IMR-90 (cell line): ENCODE data around the gene ABI3BP. TPM values are rescaled to one million over a fixed set of nuclear protein-coding genes. Genes with fewer than 3 reads are reported as not detected.

Experiments
- ATAC-seq: fragments of 200-7000 bp; cut with Tn5 transposase; 2 replicates; pipeline ENCODE4 v1.9.1; 2020; ENCODE audit warnings: low read depth, mild to moderate bottlenecking, moderate library complexity
- BruUV-seq: library from RNA; stranded (reverse); fragments of 400-500 nt; replicated peaks from 2 replicates; lab custom pipeline; 2021; lab: Mats Ljungman, UMichigan
- CTCF ChIA-PET: fragments of 300-600 bp; formaldehyde crosslinking; extraction: SDS; loops from one replicate; lab custom pipeline; 2021; ENCODE audit warnings: antibody characterized with exemption; lab: Yijun Ruan, JAX
- POLR2A ChIA-PET: fragments of 300-600 bp; sonication (Branson Sonifier 250); formaldehyde crosslinking; loops from one replicate; lab custom pipeline; 2022; ENCODE audit warnings: antibody characterized with exemption; ENCODE audit not compliant: unreplicated experiment; lab: Charles Lee
- DNase-seq: peaks from one replicate; pipeline ENCODE4 v3.0.0; 2013
- H2AFZ ChIP-seq: replicated peaks from 2 replicates; pipeline ENCODE3; 2013; ENCODE audit warnings: low read length, mild to moderate bottlenecking; ENCODE audit not compliant: poor library complexity
- H2AK5ac ChIP-seq: 2 replicates; pipeline ENCODE4 v1.6.1; 2013; ENCODE audit warnings: low read depth, low read length, inconsistent platforms
- H2AK9ac ChIP-seq: replicated peaks from 2 replicates; pipeline ENCODE3; 2013; ENCODE audit warnings: mild to moderate bottlenecking, low read depth, low read length, moderate library complexity; ENCODE audit not compliant: poor library complexity
- H2BK120ac ChIP-seq: 2 replicates; pipeline ENCODE4 v1.6.1; 2013; ENCODE audit warnings: low read depth, low read length, inconsistent platforms
- H2BK15ac ChIP-seq: 3 replicates; pipeline ENCODE4 v1.6.1; 2013; ENCODE audit warnings: low read depth, low read length, inconsistent platforms
- H2BK20ac ChIP-seq: 2 replicates; pipeline ENCODE4 v1.6.1; 2013; ENCODE audit warnings: low read depth, mild to moderate bottlenecking, inconsistent platforms, low read length, moderate library complexity
- H2BK5ac ChIP-seq: 2 replicates; pipeline ENCODE4 v1.6.1; 2013; ENCODE audit warnings: mild to moderate bottlenecking, low read depth, low read length, inconsistent platforms; ENCODE audit not compliant: poor library complexity, severe bottlenecking
- H3K14ac ChIP-seq: replicated peaks from 2 replicates; pipeline ENCODE4 v1.6.1; 2013; ENCODE audit warnings: low read depth, low read length, inconsistent platforms
- H3K18ac ChIP-seq: 2 replicates; pipeline ENCODE4 v1.6.1; 2013; ENCODE audit warnings: low read depth, low read length, control low read depth
- H3K23ac ChIP-seq: 2 replicates; pipeline ENCODE4 v1.6.1; 2013; ENCODE audit warnings: low read depth, low read length, inconsistent platforms
- H3K27ac ChIP-seq: 2 replicates; pipeline ENCODE4 v1.5.1; 2013; ENCODE audit warnings: mild to moderate bottlenecking, control low read depth, low read length; ENCODE audit not compliant: insufficient read depth
- H3K27me3 ChIP-seq: 2 replicates; pipeline ENCODE4 v1.6.1; 2013; ENCODE audit warnings: low read length; ENCODE audit not compliant: control insufficient read depth, insufficient read depth
- H3K36me3 ChIP-seq: 2 replicates; pipeline ENCODE4 v1.6.1; 2013; ENCODE audit warnings: low read length, mixed read lengths; ENCODE audit not compliant: control insufficient read depth, insufficient read depth
- H3K4ac ChIP-seq: 2 replicates; pipeline ENCODE4 v1.6.1; 2013; ENCODE audit warnings: low read depth, low read length, inconsistent platforms
- H3K4me1 ChIP-seq: 2 replicates; pipeline ENCODE4 v1.6.1; 2013; ENCODE audit warnings: low read length, mixed read lengths; ENCODE audit not compliant: control insufficient read depth, insufficient read depth
- H3K4me2 ChIP-seq: 2 replicates; pipeline ENCODE4 v1.6.1; 2013; ENCODE audit warnings: low read depth, mild to moderate bottlenecking, control low read depth, low read length, moderate library complexity
- H3K4me3 ChIP-seq: 2 replicates; pipeline ENCODE4 v1.5.1; 2013; ENCODE audit warnings: low read depth, mild to moderate bottlenecking, control low read depth, low read length, moderate library complexity; ENCODE audit not compliant: insufficient read depth
- H3K56ac ChIP-seq: 2 replicates; pipeline ENCODE4 v1.6.1; 2013; ENCODE audit warnings: low read length, inconsistent platforms; ENCODE audit not compliant: insufficient read depth; ENCODE audit errors: extremely low read depth
- H3K79me1 ChIP-seq, 2 experiments: 2 replicates each; pipeline ENCODE4 v1.6.1; 2013; ENCODE audit warnings: low read length in 2 of 2, inconsistent platforms in 1 of 2, low read depth in 1 of 2
- H3K9ac ChIP-seq: 2 replicates; pipeline ENCODE4 v1.6.1; 2013; ENCODE audit warnings: low read depth, low read length, control low read depth
- H3K9me1 ChIP-seq: 2 replicates; pipeline ENCODE4 v1.6.1; 2013; ENCODE audit warnings: low read length, inconsistent platforms; ENCODE audit not compliant: insufficient read depth
- H3K9me3 ChIP-seq: 2 replicates; pipeline ENCODE4 v1.6.1; 2013; ENCODE audit warnings: low read length; ENCODE audit not compliant: control insufficient read depth, insufficient read depth
- H4K20me1 ChIP-seq: 2 replicates; pipeline ENCODE4 v1.6.1; 2013; ENCODE audit warnings: low read length, inconsistent platforms; ENCODE audit not compliant: insufficient read depth
- H4K5ac ChIP-seq: 2 replicates; pipeline ENCODE4 v1.6.1; 2013; ENCODE audit warnings: mild to moderate bottlenecking, low read depth, low read length, control low read depth
- H4K8ac ChIP-seq, 2 experiments: 2 replicates each; pipeline ENCODE4 v1.6.1; 2013; ENCODE audit warnings: low read depth in 2 of 2, low read length in 2 of 2, control low read depth in 1 of 2, inconsistent platforms in 1 of 2
- H4K91ac ChIP-seq: 2 replicates; pipeline ENCODE4 v1.6.1; 2013; ENCODE audit warnings: low read depth, low read length, inconsistent platforms; ENCODE audit not compliant: insufficient read depth
- CEBPB ChIP-seq: IDR thresholded peaks from 2 replicates; pipeline ENCODE4 v1.6.1; 2012; ENCODE audit warnings: low read depth, low read length, improper control_type of control experiment
- FOS ChIP-seq: fragments of 150-350 bp; IDR thresholded peaks from 2 replicates; pipeline ENCODE4 v1.6.1; 2016; ENCODE audit warnings: low read depth, low read length
- NFE2L2 ChIP-seq: fragments of 150-350 bp; IDR thresholded peaks from 2 replicates; pipeline ENCODE4 v1.6.1; 2016; ENCODE audit warnings: low read depth, mild to moderate bottlenecking, low read length
- RAD21 ChIP-seq: IDR thresholded peaks from 2 replicates; pipeline ENCODE4 v1.6.1; 2012; ENCODE audit warnings: low read length, improper control_type of control experiment
- RCOR1 ChIP-seq: IDR thresholded peaks from 2 replicates; pipeline ENCODE4 v1.6.1; 2012; ENCODE audit warnings: mild to moderate bottlenecking, low read length, improper control_type of control experiment; ENCODE audit not compliant: insufficient replicate concordance
- RFX5 ChIP-seq: IDR thresholded peaks from 2 replicates; pipeline ENCODE4 v1.8.0; 2012; ENCODE audit warnings: low read depth, mild to moderate bottlenecking, low read length, moderate library complexity
- SMC3 ChIP-seq: fragments of 150-350 bp; IDR thresholded peaks from 2 replicates; pipeline ENCODE4 v1.6.1; 2016; ENCODE audit warnings: low read depth, mild to moderate bottlenecking, antibody characterized with exemption, low read length, moderate library complexity
- USF2 ChIP-seq: fragments of 150-350 bp; IDR thresholded peaks from 2 replicates; pipeline ENCODE4 v1.6.1; 2017; ENCODE audit warnings: mild to moderate bottlenecking, antibody characterized with exemption, low read length, low read depth
- WGBS, 2 experiments: methylation state at CpG; one replicate each; pipeline versions ENCODE4 v1.1.5 to v1.1.7; 2013; ENCODE audit warnings: missing lambda C conversion rate in 2 of 2; ENCODE audit not compliant: insufficient read length in 1 of 2; ENCODE audit errors: extremely low coverage in 2 of 2; 5-methylcytosine and 5-hydroxymethylcytosine counted together
- dilution Hi-C: fragments of 300-500 bp; cut with HindIII; formaldehyde crosslinking; loops from one replicate; pipeline ENCODE4 v1.14.3; 2018; ENCODE audit warnings: low sequenced_read_pairs; ENCODE audit not compliant: unreplicated experiment
- in situ Hi-C: fragments of 300-500 bp; cut with MboI; formaldehyde crosslinking; loops from 3 replicates; pipeline ENCODE4 v1.14.3; 2019; ENCODE audit warnings: low sequenced_read_pairs, inconsistent platforms, mixed read lengths
- intact Hi-C: fragments of 100-400 bp; cut with micrococcal nuclease; formaldehyde crosslinking; loops from 2 replicates; pipeline ENCODE4 v1.10.0; 2022
- polyA plus RNA-seq, 3 experiments: library from polyadenylated mRNA; depleted of rRNA; stranded (reverse); fragments of >200 nt; gene quantifications; 2 replicates each; pipeline ENCODE4 v1.2.3, GENCODE V29; 2012; ENCODE audit warnings: low replicate concordance in 1 of 3
- total RNA-seq: library from RNA; depleted of rRNA; stranded (reverse); fragments of >200 nt; gene quantifications from 2 replicates; pipeline ENCODE4 v1.2.3, GENCODE V29; 2012

ABI3BP gene
- total and polyA plus RNA-seq, 2 of the 4 experiments (the other 2 are of a cell fraction), result 3.0 to 26.7 TPM

DNA sequence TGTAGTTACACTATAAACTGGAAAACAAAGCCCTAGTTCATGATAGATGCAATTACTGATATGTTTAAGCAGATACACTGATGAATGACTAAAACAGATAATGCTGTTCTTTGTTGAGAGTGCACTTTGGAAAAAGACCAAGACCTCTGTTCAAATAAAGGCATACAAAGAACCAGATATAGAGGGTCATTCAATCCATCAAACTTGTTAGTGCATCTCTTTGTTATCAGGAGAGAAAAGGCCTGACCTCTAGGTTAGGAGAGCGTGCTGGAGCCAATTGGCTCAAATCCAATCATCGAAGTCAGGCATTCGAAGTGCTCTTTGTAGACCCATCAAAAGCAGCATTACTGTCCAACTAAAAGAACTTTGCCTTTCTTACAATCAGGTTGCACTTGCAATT is 159.7 kb downstream of the ABI3BP start:
- Histone ChIP-seq H3K36me3 (no peaks in the 10 kb centered on the region), H2AK5ac (no peak overlapping the region), H2BK5ac (no peak overlapping the region), H3K14ac (no peak overlapping the region), H3K56ac (no peak overlapping the region), H3K27me3 (peaks cover 7% of the 10 kb centered on the region), H3K4ac (no peak overlapping the region), H4K5ac (no peak overlapping the region), H3K4me2 (no peak overlapping the region), H3K23ac (no peak overlapping the region), H3K4me1 (no peaks in the 10 kb centered on the region), H3K79me1 (no peaks in the 10 kb centered on the region), H3K27ac (no peak overlapping the region), H3K18ac (no peak overlapping the region), H3K9me1 (no peaks in the 10 kb centered on the region; the same call in 1 of the 2 replicates), H2AFZ (no peak overlapping the region), H2BK20ac (no peak overlapping the region), H3K9ac (no peak overlapping the region), H4K91ac (no peak overlapping the region), H3K4me3 (no peak overlapping the region), H2AK9ac (no peak overlapping the region), H2BK120ac (no peak overlapping the region), H2BK15ac (no peak overlapping the region), H4K20me1 (no peaks in the 10 kb centered on the region), H4K8ac (no peak overlapping the region), H3K9me3 (no peaks in the 10 kb centered on the region)
- DNase-seq (no peak), ATAC-seq (no peak)
- dilution Hi-C loops, result no loop called here
- TF ChIP-seq RFX5, result no peak
- TF ChIP-seq NFE2L2, result no peak
- TF ChIP-seq USF2, result no peak
- no peak for TF ChIP-seq RAD21
- no peak for TF ChIP-seq SMC3
- no peak for TF ChIP-seq RCOR1
- TF ChIP-seq CEBPB, result no peak
- no peak for TF ChIP-seq FOS
- in situ Hi-C loops, result no loop called here
- BruUV-seq, result no TSS peak
- ChIA-PET CTCF (no interaction called here), POLR2A (no interaction called here)
- WGBS, 2 experiments, result 57% methylated on average over 3 of the region's 3 CpGs; no CpG with 5 or more reads in 1 of the 2 experiments
- intact Hi-C loops, result no loop called here
